GM12875 (cell line): ENCODE measurements around the gene ANO2.

Experiments used
- H3K4me3 ChIP-seq: one replicate; pipeline ENCODE4 v1.5.1; 2011; ENCODE audit warnings: low read depth, low read length, control low read depth
- CTCF ChIP-seq: IDR thresholded peaks from 2 replicates; pipeline ENCODE4 v1.5.1; 2011; ENCODE audit warnings: low read depth, mild to moderate bottlenecking, control low read depth, inconsistent platforms, low read length, moderate library complexity, borderline replicate concordance; ENCODE audit not compliant: insufficient read depth

The ANO2 gene

GRCh38 chr12:5909560-5909959, 35.5 kb downstream of the ANO2 start:
- H3K4me3 ChIP-seq = no peak overlapping the region
- no peak for TF ChIP-seq CTCF

GRCh38 chr12:5908251-5908650, 36.8 kb downstream of the ANO2 start:
- no peak for TF ChIP-seq CTCF
- H3K4me3 ChIP-seq = no peak overlapping the region

GRCh38 chr12:5907807-5908206, 37.3 kb downstream of the ANO2 start:
- no peak for TF ChIP-seq CTCF
- no peak overlapping the region for H3K4me3 ChIP-seq

GRCh38 chr12:5905757-5906156, 39.3 kb downstream of the ANO2 start:
- no peak for TF ChIP-seq CTCF
- no peak overlapping the region for H3K4me3 ChIP-seq

GRCh38 chr12:5904969-5905368, 40.1 kb downstream of the ANO2 start:
- H3K4me3 ChIP-seq = no peak overlapping the region
- no peak for TF ChIP-seq CTCF

- no peak overlapping the region for H3K4me3 ChIP-seq
- TF ChIP-seq CTCF = no peak
Observed at GRCh38 chr12:5904441-5904840, 40.6 kb downstream of the ANO2 start.

- TF ChIP-seq CTCF = no peak
- H3K4me3 ChIP-seq = no peak overlapping the region
Observed at GRCh38 chr12:5902736-5903135, 42.3 kb downstream of the ANO2 start.
